Upper lobe of left lung (tissue), 4 donors: Measurements from ENCODE around the gene IPMK.

Source experiments
- CTCF ChIP-seq, 6 experiments: fragments of 450-650 bp in 4 of 6; fragments of 200-600 bp in 2 of 6; sonication (generic) in 2 of 6; IDR thresholded peaks; one replicate each; pipeline ENCODE4 v1.5.1; 2016 to 2019; ENCODE audit warnings: antibody characterized with exemption in 6 of 6
- POLR2A ChIP-seq, 4 donors: fragments of 450-650 bp; IDR thresholded peaks; one replicate each; pipeline ENCODE4 v1.5.1; 2016 to 2017; ENCODE audit warnings: antibody characterized with exemption in 4 of 4, mild to moderate bottlenecking in 2 of 4
- POLR2AphosphoS5 ChIP-seq, 2 donors: sonication (generic); formaldehyde crosslinking; IDR thresholded peaks; one replicate each; pipeline ENCODE4 v1.5.1; 2017; ENCODE audit warnings: antibody characterized with exemption in 2 of 2

GRCh38 chr10:58266003-58266825 is 1.5 kb downstream of the IPMK start:
- TF ChIP-seq CTCF (IDR thresholded peaks at IDR 0.05) (no peak), POLR2A (IDR thresholded peaks at IDR 0.05) (no peak), POLR2AphosphoS5 (IDR thresholded peaks at IDR 0.05) (peak in 1 of 2 donors; percentile 44)
